GM18867 (cell line): ENCODE data around the gene ECHDC3.

Experiments used
- ATAC-seq: cut with Tn5 transposase; IDR thresholded peaks from one replicate; pipeline ENCODE4 v1.9.1; 2021; ENCODE audit warnings: mild to moderate bottlenecking, moderate library complexity; ENCODE audit not compliant: unreplicated experiment

ECHDC3 gene

GRCh38 chr10:11810313-11810766 is 68.2 kb downstream of the ECHDC3 start:
- no peak for ATAC-seq

GRCh38 chr10:11810973-11811372 is 68.8 kb downstream of the ECHDC3 start:
- no peak for ATAC-seq

- no peak for ATAC-seq
Observed at GRCh38 chr10:11813177-11813576, 71.0 kb downstream of the ECHDC3 start.
